Endothelial cell (in vitro differentiated cells): ENCODE data around the gene USP19. TPM values are rescaled to one million over a fixed set of nuclear protein-coding genes. Genes with fewer than 3 reads are reported as not detected.

ENCODE experiments used
- DNase-seq: peaks from one replicate; pipeline ENCODE4 v3.0.0; 2021; ENCODE audit warnings: low spot score
- H3K27ac Mint-ChIP-seq: one replicate; pipeline ENCODE4 v1.8.0; 2021; ENCODE audit warnings: mixed read lengths, inconsistent platforms; ENCODE audit not compliant: unreplicated experiment
- H3K27me3 Mint-ChIP-seq: one replicate; pipeline ENCODE4 v1.8.0; 2021; ENCODE audit warnings: mild to moderate bottlenecking, moderate library complexity, mixed read lengths, inconsistent platforms; ENCODE audit not compliant: unreplicated experiment
- H3K36me3 Mint-ChIP-seq: one replicate; pipeline ENCODE4 v1.8.0; 2021; ENCODE audit warnings: mild to moderate bottlenecking, low read depth, mixed read lengths, inconsistent platforms; ENCODE audit not compliant: unreplicated experiment
- H3K4me1 Mint-ChIP-seq: one replicate; pipeline ENCODE4 v1.8.0; 2021; ENCODE audit warnings: mild to moderate bottlenecking, mixed read lengths, inconsistent platforms; ENCODE audit not compliant: unreplicated experiment
- H3K4me3 Mint-ChIP-seq: one replicate; pipeline ENCODE4 v1.8.0; 2021; ENCODE audit warnings: mild to moderate bottlenecking, mixed read lengths, inconsistent platforms; ENCODE audit not compliant: unreplicated experiment
- H3K9me3 Mint-ChIP-seq: one replicate; pipeline ENCODE4 v1.8.0; 2021; ENCODE audit warnings: mixed read lengths, inconsistent platforms; ENCODE audit not compliant: unreplicated experiment
- total RNA-seq: library from RNA; stranded (reverse); fragmentation: NEBNext Ultra II Directional; extraction: Animal tissue kit (Norgen Biotek cat#: 25700); gene quantifications from one replicate; pipeline ENCODE4 v1.2.1, GENCODE V29; 2021; ENCODE audit not compliant: unreplicated experiment
- TF ChIP-seq, protein P1 (sequence below): fragments of 200-600 bp; sonication (generic); IDR thresholded peaks from one replicate; pipeline ENCODE4 v1.5.0; 2021; ENCODE audit warnings: antibody characterized with exemption; ENCODE audit not compliant: unreplicated experiment

USP19 gene
- total RNA-seq, 1 donor from 2014 or later, result 38.8 TPM

DNA sequence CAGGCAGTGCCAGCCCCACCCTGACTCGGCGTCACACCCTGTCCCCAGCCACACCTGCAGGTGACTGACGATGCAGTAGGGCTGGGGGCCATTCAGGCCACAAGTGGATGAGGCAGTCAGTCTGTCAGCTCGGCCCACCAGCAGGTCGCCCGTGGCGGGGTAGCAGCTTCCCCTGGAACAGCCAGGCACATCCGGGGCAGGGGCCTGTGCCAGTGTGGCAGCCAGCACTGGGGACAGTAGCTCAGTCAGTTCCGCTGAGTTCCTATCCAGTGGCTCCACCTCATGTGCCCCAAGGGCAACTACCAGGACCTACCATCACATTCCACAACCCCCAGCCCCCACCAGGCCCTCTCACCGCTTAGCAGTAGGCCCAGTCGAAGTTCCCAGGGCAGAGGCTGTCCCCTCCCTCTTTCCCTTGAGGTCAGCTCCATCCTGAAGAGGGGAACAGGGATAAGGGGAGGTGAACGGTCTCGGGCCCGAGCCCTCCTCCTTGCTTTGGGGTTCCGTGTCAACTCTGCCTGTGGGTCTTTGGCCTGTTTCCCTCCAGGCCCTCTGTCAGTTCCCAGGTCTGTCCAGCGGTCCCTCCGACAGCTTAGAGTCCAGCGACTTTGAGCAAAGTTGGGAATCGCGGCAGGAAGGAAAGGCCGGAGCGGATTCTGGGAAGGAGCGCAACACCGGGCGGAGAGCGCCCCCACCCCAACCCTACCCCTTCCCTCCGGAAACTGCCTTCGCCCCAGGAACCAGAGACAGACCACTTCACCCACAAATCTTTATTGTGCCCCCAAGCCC lies 12.0 kb upstream of the USP19 start, which contains the start of gene LAMB2:
LAMB2 (minus strand) TSS at position 614 of the 789 bp plus-strand sequence; CDS start at position 431, 183 bp downstream.
- no peaks in the 10 kb centered on the region for H3K9me3 Mint-ChIP-seq
- TF ChIP-seq, protein P1, sequence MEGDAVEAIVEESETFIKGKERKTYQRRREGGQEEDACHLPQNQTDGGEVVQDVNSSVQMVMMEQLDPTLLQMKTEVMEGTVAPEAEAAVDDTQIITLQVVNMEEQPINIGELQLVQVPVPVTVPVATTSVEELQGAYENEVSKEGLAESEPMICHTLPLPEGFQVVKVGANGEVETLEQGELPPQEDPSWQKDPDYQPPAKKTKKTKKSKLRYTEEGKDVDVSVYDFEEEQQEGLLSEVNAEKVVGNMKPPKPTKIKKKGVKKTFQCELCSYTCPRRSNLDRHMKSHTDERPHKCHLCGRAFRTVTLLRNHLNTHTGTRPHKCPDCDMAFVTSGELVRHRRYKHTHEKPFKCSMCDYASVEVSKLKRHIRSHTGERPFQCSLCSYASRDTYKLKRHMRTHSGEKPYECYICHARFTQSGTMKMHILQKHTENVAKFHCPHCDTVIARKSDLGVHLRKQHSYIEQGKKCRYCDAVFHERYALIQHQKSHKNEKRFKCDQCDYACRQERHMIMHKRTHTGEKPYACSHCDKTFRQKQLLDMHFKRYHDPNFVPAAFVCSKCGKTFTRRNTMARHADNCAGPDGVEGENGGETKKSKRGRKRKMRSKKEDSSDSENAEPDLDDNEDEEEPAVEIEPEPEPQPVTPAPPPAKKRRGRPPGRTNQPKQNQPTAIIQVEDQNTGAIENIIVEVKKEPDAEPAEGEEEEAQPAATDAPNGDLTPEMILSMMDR, result no peak
- H3K4me1 Mint-ChIP-seq, result peaks cover 12% of the 10 kb centered on the region
- H3K27ac Mint-ChIP-seq, result peak within 1 kb of the TSS; percentile 75
- peaks cover 16% of the 10 kb centered on the region for H3K27me3 Mint-ChIP-seq
- H3K36me3 Mint-ChIP-seq, result peaks cover 17% of the 10 kb centered on the region
- peak within 1 kb of the TSS; percentile 96 for H3K4me3 Mint-ChIP-seq
- DNase-seq, result peak; percentile 71

DNA sequence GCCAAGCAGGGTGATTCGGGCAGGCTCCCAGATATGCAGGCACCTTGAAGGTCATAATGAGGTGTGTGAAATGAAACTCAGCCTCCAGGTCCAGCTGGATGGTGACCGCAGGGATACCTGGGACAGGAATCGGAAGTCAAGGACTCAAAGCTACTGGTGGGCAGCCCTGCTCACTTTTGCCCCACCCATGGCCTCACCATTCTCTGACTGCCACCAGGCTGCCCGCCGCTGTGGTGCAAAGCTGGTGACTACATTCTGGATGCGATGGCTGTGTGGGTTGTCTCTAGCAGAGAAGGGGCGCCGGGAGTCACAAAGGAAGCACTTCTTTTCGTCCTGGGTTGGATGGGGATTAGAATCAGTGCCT lies 11.4 kb upstream of the USP19 start:
- no peaks in the 10 kb centered on the region for H3K9me3 Mint-ChIP-seq
- peak overlapping the region; percentile 96 for H3K4me3 Mint-ChIP-seq
- no peak overlapping the region for H3K27ac Mint-ChIP-seq
- peaks cover 17% of the 10 kb centered on the region for H3K36me3 Mint-ChIP-seq
- DNase-seq, result no peak
- H3K4me1 Mint-ChIP-seq, result peaks cover 12% of the 10 kb centered on the region
- H3K27me3 Mint-ChIP-seq, result peaks cover 16% of the 10 kb centered on the region
- TF ChIP-seq, protein P1, result no peak

DNA sequence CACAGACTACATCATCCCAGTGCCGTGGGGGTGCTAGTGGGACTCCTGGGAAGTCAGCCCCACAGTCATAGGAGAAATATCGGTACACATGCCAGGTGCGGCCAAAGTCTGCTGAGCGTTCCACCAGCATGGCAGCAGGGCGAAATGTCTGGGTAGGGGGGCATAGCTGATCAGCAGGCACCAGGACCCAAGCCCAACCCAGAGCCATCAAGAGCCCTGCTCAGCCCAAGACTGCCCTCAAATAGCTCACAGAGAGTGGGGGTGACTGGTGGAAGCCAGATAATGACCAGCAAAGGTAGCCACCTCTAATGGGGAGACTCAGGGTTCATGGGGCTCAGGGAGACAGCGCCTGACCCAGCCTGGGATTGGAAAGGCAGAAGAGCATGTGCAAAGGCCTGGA lies 11.0 kb upstream of the USP19 start:
- Mint-ChIP-seq H3K9me3 (no peaks in the 10 kb centered on the region), H3K27ac (peak overlapping the region; percentile 48), H3K4me1 (peaks cover 12% of the 10 kb centered on the region), H3K4me3 (peak overlapping the region; percentile 96), H3K36me3 (peaks cover 20% of the 10 kb centered on the region), H3K27me3 (peaks cover 16% of the 10 kb centered on the region)
- no peak for DNase-seq
- TF ChIP-seq, protein P1, result no peak

DNA sequence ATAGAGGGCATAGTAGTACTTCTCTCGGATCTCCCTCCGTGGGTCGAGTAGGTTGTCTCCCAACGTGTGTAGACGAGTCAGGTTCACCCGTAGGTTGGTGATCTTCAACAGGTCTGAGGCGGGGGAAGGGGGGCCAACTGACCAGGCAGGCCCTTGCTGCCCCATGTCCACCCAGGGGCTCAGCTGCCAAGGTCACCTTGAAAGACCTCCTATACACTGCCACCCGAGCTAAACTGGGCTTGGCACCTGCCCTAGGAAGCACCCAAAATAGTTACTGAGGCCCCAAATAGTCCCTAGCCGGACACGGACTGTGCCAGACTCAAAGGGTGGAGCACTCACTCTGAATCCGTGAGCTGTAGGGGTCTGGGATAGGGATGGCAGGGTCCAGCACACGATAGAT lies 10.4 kb upstream of the USP19 start:
- TF ChIP-seq, protein P1, result no peak
- H3K27me3 Mint-ChIP-seq, result peaks cover 16% of the 10 kb centered on the region
- peaks cover 12% of the 10 kb centered on the region for H3K4me1 Mint-ChIP-seq
- peak overlapping the region; percentile 64 for H3K27ac Mint-ChIP-seq
- H3K36me3 Mint-ChIP-seq, result peaks cover 22% of the 10 kb centered on the region
- no peak for DNase-seq
- H3K9me3 Mint-ChIP-seq, result no peaks in the 10 kb centered on the region
- peak overlapping the region; percentile 96 for H3K4me3 Mint-ChIP-seq

DNA sequence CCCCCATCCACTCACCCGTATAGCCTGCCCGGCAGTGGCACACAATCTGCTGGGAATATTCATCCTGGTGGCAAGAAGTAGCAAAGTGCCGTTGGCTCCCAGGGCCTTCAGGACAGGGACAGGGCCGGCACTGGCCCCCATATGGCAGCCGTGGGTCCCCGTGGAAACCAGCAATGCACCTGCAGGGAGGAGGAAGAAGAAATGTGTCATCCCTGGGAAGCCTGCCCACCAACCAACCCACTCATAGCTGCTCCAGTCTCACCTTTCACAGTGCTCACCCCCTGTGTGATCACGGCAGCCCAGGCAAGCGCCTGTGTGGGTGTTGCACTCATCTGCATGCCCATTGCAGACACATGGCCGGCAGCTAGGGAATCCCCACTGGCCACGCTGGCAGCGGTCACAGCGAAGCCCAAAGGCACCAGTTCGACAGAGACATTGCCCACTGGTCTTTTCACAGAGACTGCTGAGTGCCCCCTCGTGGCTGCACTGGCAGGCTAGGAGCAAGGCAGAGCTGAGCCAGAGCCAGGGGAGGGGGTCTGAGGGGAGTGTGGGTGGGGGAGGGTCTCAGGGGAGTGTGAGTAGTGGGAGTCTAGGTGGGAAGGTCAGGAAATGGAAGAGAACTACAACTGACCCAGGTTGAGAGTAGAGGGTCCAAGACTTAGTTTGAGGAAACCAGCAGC lies 4.5 kb upstream of the USP19 start:
- no peaks in the 10 kb centered on the region for H3K4me1 Mint-ChIP-seq
- H3K27ac Mint-ChIP-seq, result no peak overlapping the region
- no peaks in the 10 kb centered on the region for H3K9me3 Mint-ChIP-seq
- TF ChIP-seq, protein P1, result no peak
- peaks cover 36% of the 10 kb centered on the region for H3K36me3 Mint-ChIP-seq
- H3K4me3 Mint-ChIP-seq, result no peak overlapping the region
- no peak for DNase-seq
- H3K27me3 Mint-ChIP-seq, result peaks cover 13% of the 10 kb centered on the region
